ENCODE results near the gene CCDC71L. TPM values are rescaled to one million over a fixed set of nuclear protein-coding genes. Genes with fewer than 3 reads are reported as not detected.

CCDC71L gene
- total RNA-seq, 2 donors from 2014 or later, result 26.1 to 26.8 TPM

- DNase-seq, result no peak
- H3K27ac ChIP-seq (ENCODE audit: low read depth, low read length), result no peak overlapping the region
- Mint-ChIP-seq H3K27me3 (ENCODE audit: insufficient read depth) (peaks cover 4% of the 10 kb centered on the region), H3K27ac (no peak overlapping the region), H3K4me3 (no peak overlapping the region), H3K36me3 (ENCODE audit: low read depth) (no peaks in the 10 kb centered on the region), H3K4me1 (no peaks in the 10 kb centered on the region), H3K9me3 (peaks cover 4% of the 10 kb centered on the region)
- WGBS, 2 experiments (ENCODE audit: insufficient coverage in 1 of 2, insufficient read length in 1 of 2), result 91 to 94% methylated on average over 2 of the region's 2 CpGs
- peaks cover 17% of the 10 kb centered on the region for H3K9me3 ChIP-seq (ENCODE audit: control insufficient read depth, low read length)
- no peak overlapping the region for H3K4me3 ChIP-seq (ENCODE audit: low read length)
- no peak for TF ChIP-seq CTCF (conservative IDR thresholded peaks at IDR 0.05)
- peaks cover 26% of the 10 kb centered on the region for H3K27me3 ChIP-seq (ENCODE audit: control insufficient read depth, insufficient read depth, low read length, poor library complexity, severe bottlenecking)
- H3K36me3 ChIP-seq (ENCODE audit: control insufficient read depth, insufficient read depth, low read length), result no peaks in the 10 kb centered on the region
- no peaks in the 10 kb centered on the region for H3K4me1 ChIP-seq (ENCODE audit: control insufficient read depth, insufficient read depth, low read length)
- no peak overlapping the region for H3K9ac ChIP-seq (ENCODE audit: extremely low read depth, low read length, poor library complexity, severe bottlenecking)
Measured at GRCh38 chr7:106635411-106635810, 25.5 kb downstream of the CCDC71L start.

- no peak for DNase-seq
- no peaks in the 10 kb centered on the region for H3K36me3 Mint-ChIP-seq (ENCODE audit: low read depth)
- H3K4me3 Mint-ChIP-seq, result no peak overlapping the region
- Histone ChIP-seq H3K9ac (ENCODE audit: extremely low read depth, low read length, poor library complexity, severe bottlenecking) (no peak overlapping the region), H3K27me3 (ENCODE audit: control insufficient read depth, insufficient read depth, low read length, poor library complexity, severe bottlenecking) (peaks cover 29% of the 10 kb centered on the region), H3K4me1 (ENCODE audit: control insufficient read depth, insufficient read depth, low read length) (no peaks in the 10 kb centered on the region), H3K9me3 (ENCODE audit: control insufficient read depth, low read length) (peaks cover 17% of the 10 kb centered on the region), H3K27ac (ENCODE audit: low read depth, low read length) (no peak overlapping the region), H3K36me3 (ENCODE audit: control insufficient read depth, insufficient read depth, low read length) (no peaks in the 10 kb centered on the region), H3K4me3 (ENCODE audit: low read length) (no peak overlapping the region)
- peaks cover 7% of the 10 kb centered on the region for H3K27me3 Mint-ChIP-seq (ENCODE audit: insufficient read depth)
- H3K27ac Mint-ChIP-seq, result no peak overlapping the region
- 100% methylated on average over 2 of the region's 2 CpGs for WGBS, 2 experiments (ENCODE audit: insufficient coverage in 1 of 2, insufficient read length in 1 of 2)
- no peak for TF ChIP-seq CTCF (conservative IDR thresholded peaks at IDR 0.05)
- H3K9me3 Mint-ChIP-seq, result peaks cover 4% of the 10 kb centered on the region
- H3K4me1 Mint-ChIP-seq, result no peaks in the 10 kb centered on the region
Measured at GRCh38 chr7:106634958-106635357, 26.0 kb downstream of the CCDC71L start.

- Mint-ChIP-seq H3K36me3 (ENCODE audit: low read depth) (no peaks in the 10 kb centered on the region), H3K9me3 (no peaks in the 10 kb centered on the region), H3K4me1 (no peaks in the 10 kb centered on the region), H3K27ac (no peak overlapping the region), H3K27me3 (ENCODE audit: insufficient read depth) (peaks cover 12% of the 10 kb centered on the region), H3K4me3 (no peak overlapping the region)
- no peak for TF ChIP-seq CTCF (conservative IDR thresholded peaks at IDR 0.05)
- DNase-seq, result no peak
- Histone ChIP-seq H3K4me1 (ENCODE audit: control insufficient read depth, insufficient read depth, low read length) (no peaks in the 10 kb centered on the region), H3K36me3 (ENCODE audit: control insufficient read depth, insufficient read depth, low read length) (no peaks in the 10 kb centered on the region), H3K4me3 (ENCODE audit: low read length) (no peak overlapping the region), H3K27ac (ENCODE audit: low read depth, low read length) (no peak overlapping the region), H3K9me3 (ENCODE audit: control insufficient read depth, low read length) (no peaks in the 10 kb centered on the region), H3K27me3 (ENCODE audit: control insufficient read depth, insufficient read depth, low read length, poor library complexity, severe bottlenecking) (peaks cover 33% of the 10 kb centered on the region), H3K9ac (ENCODE audit: extremely low read depth, low read length, poor library complexity, severe bottlenecking) (no peak overlapping the region)
Measured at GRCh38 chr7:106630648-106631047, 30.3 kb downstream of the CCDC71L start.

Measured in endodermal cell (in vitro differentiated cells).